WTC11 (cell line): ENCODE measurements around the gene SMARCD3. TPM values are rescaled to one million over a fixed set of nuclear protein-coding genes. Genes with fewer than 3 reads are reported as not detected.

Experiments
- ATAC-seq: fragments of 200-7000 bp; cut with Tn5 transposase; 2 replicates; pipeline ENCODE4 v1.10.0; 2021; ENCODE audit warnings: mild to moderate bottlenecking, moderate library complexity
- CTCF ChIA-PET: fragments of 300-600 bp; sonication (Branson Sonifier 250); formaldehyde crosslinking; loops from one replicate; lab custom pipeline; 2021; ENCODE audit warnings: antibody characterized with exemption; lab: Charles Lee
- POLR2A ChIA-PET: fragments of 350-600 bp; sonication (Branson Sonifier 250); formaldehyde crosslinking; loops from one replicate; lab custom pipeline; 2021; ENCODE audit warnings: antibody characterized with exemption; lab: Charles Lee
- DNase-seq: peaks from one replicate; pipeline ENCODE4 v3.0.0; 2021; ENCODE audit warnings: low spot score
- H3K27ac Mint-ChIP-seq: 2 replicates; pipeline ENCODE4 v1.8.0; 2021; ENCODE audit warnings: mixed read lengths
- H3K27me3 Mint-ChIP-seq: 2 replicates; pipeline ENCODE4 v1.8.0; 2021; ENCODE audit warnings: low read depth, mild to moderate bottlenecking, moderate library complexity, mixed read lengths
- H3K36me3 Mint-ChIP-seq: 2 replicates; pipeline ENCODE4 v1.8.0; 2021; ENCODE audit warnings: mixed read lengths
- H3K4me1 Mint-ChIP-seq: 2 replicates; pipeline ENCODE4 v1.8.0; 2022; ENCODE audit warnings: mixed read lengths
- H3K4me3 Mint-ChIP-seq: 2 replicates; pipeline ENCODE4 v1.8.0; 2021; ENCODE audit warnings: mild to moderate bottlenecking, moderate library complexity, mixed read lengths
- H3K9me3 Mint-ChIP-seq: 2 replicates; pipeline ENCODE4 v1.8.0; 2021; ENCODE audit warnings: mixed read lengths
- ATF1 ChIP-seq: sonication (generic); formaldehyde crosslinking; IDR thresholded peaks from 2 replicates; pipeline ENCODE4 v1.8.1; 2023; ENCODE audit warnings: mild to moderate bottlenecking, moderate library complexity, missing genetic modification reagents
- CREB1 ChIP-seq: sonication (generic); formaldehyde crosslinking; IDR thresholded peaks from 2 replicates; pipeline ENCODE4 v1.8.0; 2023; ENCODE audit warnings: mild to moderate bottlenecking, missing genetic modification reagents
- ESRRA ChIP-seq: sonication (generic); formaldehyde crosslinking; IDR thresholded peaks from 2 replicates; pipeline ENCODE4 v1.8.1; 2022; ENCODE audit warnings: mild to moderate bottlenecking, missing genetic modification reagents, borderline replicate concordance
- FOXK1 ChIP-seq: sonication (generic); formaldehyde crosslinking; IDR thresholded peaks from 2 replicates; pipeline ENCODE4 v1.8.0; 2022; ENCODE audit warnings: mild to moderate bottlenecking, moderate library complexity, missing genetic modification reagents
- GRHL2 ChIP-seq: fragments of 250-450 bp; sonication (Bioruptor Pico); IDR thresholded peaks from 2 replicates; pipeline ENCODE4 v1.8.0; 2022; ENCODE audit warnings: mild to moderate bottlenecking, moderate library complexity; ENCODE audit not compliant: insufficient replicate concordance, severe bottlenecking
- GTF2I ChIP-seq: fragments of 250-450 bp; sonication (Bioruptor Pico); conservative IDR thresholded peaks from 2 replicates; pipeline ENCODE4 v1.4.0; 2021; ENCODE audit warnings: mild to moderate bottlenecking
- HMGA2 ChIP-seq: fragments of 250-450 bp; sonication (Bioruptor Pico); IDR thresholded peaks from 2 replicates; pipeline ENCODE4 v1.4.0; 2021; ENCODE audit warnings: mild to moderate bottlenecking, moderate library complexity
- MXD4 ChIP-seq: fragments of 250-450 bp; sonication (Bioruptor Pico); IDR thresholded peaks from 2 replicates; pipeline ENCODE4 v1.8.0; 2021; ENCODE audit warnings: mild to moderate bottlenecking, moderate library complexity, borderline replicate concordance
- NFATC4 ChIP-seq: fragments of 250-450 bp; sonication (Bioruptor Pico); IDR thresholded peaks from 2 replicates; pipeline ENCODE4 v1.9.0; 2021; ENCODE audit warnings: mild to moderate bottlenecking
- NFYB ChIP-seq: sonication (generic); formaldehyde crosslinking; conservative IDR thresholded peaks from 2 replicates; pipeline ENCODE4 v1.8.0; 2022; ENCODE audit warnings: low read depth, missing genetic modification reagents
- TEAD4 ChIP-seq: sonication (generic); formaldehyde crosslinking; IDR thresholded peaks from 2 replicates; pipeline ENCODE4 v1.8.0; 2022; ENCODE audit warnings: mild to moderate bottlenecking, missing genetic modification reagents
- total RNA-seq: library from RNA; stranded (reverse); gene quantifications from 3 replicates; pipeline ENCODE4 v1.2.3, GENCODE V29; 2021
- TF ChIP-seq, protein P1 (sequence below): sonication (generic); formaldehyde crosslinking; IDR thresholded peaks from 2 replicates; pipeline ENCODE4 v1.8.0; 2022; ENCODE audit warnings: missing genetic modification reagents
- TF ChIP-seq, protein P2 (sequence below): sonication (generic); formaldehyde crosslinking; IDR thresholded peaks from 2 replicates; pipeline ENCODE4 v1.8.1; 2023; ENCODE audit warnings: mild to moderate bottlenecking, missing genetic modification reagents, borderline replicate concordance
- TF ChIP-seq, protein P3 (sequence below): sonication (generic); formaldehyde crosslinking; IDR thresholded peaks from 2 replicates; pipeline ENCODE4 v1.8.1; 2022; ENCODE audit warnings: mild to moderate bottlenecking, missing genetic modification reagents, moderate library complexity, borderline replicate concordance
- TF ChIP-seq, protein P4 (sequence below): fragments of 250-450 bp; sonication (Bioruptor Pico); IDR thresholded peaks from 2 replicates; pipeline ENCODE4 v1.9.0; 2021; ENCODE audit warnings: mild to moderate bottlenecking
- TF ChIP-seq, protein P5 (sequence below): sonication (generic); formaldehyde crosslinking; IDR thresholded peaks from 2 replicates; pipeline ENCODE4 v1.8.1; 2022; ENCODE audit warnings: missing genetic modification reagents, borderline replicate concordance
- TF ChIP-seq, protein P6 (sequence below): sonication (generic); formaldehyde crosslinking; IDR thresholded peaks from 2 replicates; pipeline ENCODE4 v1.8.1; 2022; ENCODE audit warnings: mild to moderate bottlenecking, moderate library complexity, missing genetic modification reagents

The SMARCD3 gene
- total RNA-seq, 1 experiment from 2014 or later: 5.9 TPM

DNA sequence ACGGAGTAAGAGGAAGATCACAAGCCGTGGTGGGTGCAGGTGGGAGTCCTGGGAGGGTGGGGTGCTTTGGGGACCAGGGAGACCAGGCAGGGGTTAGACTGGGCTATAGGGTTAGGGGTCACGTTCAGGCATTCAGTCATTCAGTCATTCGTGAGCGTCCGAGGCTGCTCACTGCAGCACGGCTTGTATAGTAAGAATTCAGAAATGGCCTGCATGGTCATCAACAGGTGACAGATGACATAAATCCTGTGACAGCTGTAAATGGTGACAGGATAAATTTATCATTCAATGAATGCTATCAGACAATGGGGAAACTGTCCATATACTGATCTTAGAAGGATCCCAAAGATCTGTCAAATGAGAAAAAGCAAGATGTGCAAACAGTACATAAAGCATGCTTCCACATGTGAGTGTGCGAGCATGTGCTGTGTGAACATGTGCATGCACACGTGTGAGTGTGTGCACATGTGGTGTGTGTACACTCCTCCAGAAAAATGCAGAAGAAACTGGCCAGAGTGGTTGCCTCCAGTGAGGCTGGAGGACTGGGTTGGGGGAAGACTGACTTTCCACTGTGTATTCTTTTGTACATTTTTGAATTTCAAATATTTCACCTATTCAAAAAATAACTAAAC lies 32.0 kb upstream of the SMARCD3 start:
- Mint-ChIP-seq H3K27ac (no peak overlapping the region), H3K36me3 (no peaks in the 10 kb centered on the region), H3K9me3 (no peaks in the 10 kb centered on the region), H3K4me3 (no peak overlapping the region), H3K27me3 (peaks cover 36% of the 10 kb centered on the region), H3K4me1 (peaks cover 29% of the 10 kb centered on the region)
- DNase-seq (no peak), ATAC-seq (no peak)
- CTCF ChIA-PET: interaction anchor here (1.3 to 2.0 kb wide), 2 partner anchors 12 to 53 kb away, joined by 3 to 4 read pairs; partner anchors contain the start of gene ABCF2
- POLR2A ChIA-PET: no interaction called here
- TF ChIP-seq ESRRA (CRISPR knock-in tag) (no peak), CREB1 (CRISPR knock-in tag) (no peak), ATF1 (no peak), GRHL2 (no peak), NFATC4 (CRISPR knock-in tag) (no peak), HMGA2 (no peak), NFYB (CRISPR knock-in tag) (no peak), GTF2I (CRISPR knock-in tag) (no peak)
- TF ChIP-seq, protein P1, sequence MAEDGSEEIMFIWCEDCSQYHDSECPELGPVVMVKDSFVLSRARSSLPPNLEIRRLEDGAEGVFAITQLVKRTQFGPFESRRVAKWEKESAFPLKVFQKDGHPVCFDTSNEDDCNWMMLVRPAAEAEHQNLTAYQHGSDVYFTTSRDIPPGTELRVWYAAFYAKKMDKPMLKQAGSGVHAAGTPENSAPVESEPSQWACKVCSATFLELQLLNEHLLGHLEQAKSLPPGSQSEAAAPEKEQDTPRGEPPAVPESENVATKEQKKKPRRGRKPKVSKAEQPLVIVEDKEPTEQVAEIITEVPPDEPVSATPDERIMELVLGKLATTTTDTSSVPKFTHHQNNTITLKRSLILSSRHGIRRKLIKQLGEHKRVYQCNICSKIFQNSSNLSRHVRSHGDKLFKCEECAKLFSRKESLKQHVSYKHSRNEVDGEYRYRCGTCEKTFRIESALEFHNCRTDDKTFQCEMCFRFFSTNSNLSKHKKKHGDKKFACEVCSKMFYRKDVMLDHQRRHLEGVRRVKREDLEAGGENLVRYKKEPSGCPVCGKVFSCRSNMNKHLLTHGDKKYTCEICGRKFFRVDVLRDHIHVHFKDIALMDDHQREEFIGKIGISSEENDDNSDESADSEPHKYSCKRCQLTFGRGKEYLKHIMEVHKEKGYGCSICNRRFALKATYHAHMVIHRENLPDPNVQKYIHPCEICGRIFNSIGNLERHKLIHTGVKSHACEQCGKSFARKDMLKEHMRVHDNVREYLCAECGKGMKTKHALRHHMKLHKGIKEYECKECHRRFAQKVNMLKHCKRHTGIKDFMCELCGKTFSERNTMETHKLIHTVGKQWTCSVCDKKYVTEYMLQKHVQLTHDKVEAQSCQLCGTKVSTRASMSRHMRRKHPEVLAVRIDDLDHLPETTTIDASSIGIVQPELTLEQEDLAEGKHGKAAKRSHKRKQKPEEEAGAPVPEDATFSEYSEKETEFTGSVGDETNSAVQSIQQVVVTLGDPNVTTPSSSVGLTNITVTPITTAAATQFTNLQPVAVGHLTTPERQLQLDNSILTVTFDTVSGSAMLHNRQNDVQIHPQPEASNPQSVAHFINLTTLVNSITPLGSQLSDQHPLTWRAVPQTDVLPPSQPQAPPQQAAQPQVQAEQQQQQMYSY: no peak
- TF ChIP-seq, protein P2, sequence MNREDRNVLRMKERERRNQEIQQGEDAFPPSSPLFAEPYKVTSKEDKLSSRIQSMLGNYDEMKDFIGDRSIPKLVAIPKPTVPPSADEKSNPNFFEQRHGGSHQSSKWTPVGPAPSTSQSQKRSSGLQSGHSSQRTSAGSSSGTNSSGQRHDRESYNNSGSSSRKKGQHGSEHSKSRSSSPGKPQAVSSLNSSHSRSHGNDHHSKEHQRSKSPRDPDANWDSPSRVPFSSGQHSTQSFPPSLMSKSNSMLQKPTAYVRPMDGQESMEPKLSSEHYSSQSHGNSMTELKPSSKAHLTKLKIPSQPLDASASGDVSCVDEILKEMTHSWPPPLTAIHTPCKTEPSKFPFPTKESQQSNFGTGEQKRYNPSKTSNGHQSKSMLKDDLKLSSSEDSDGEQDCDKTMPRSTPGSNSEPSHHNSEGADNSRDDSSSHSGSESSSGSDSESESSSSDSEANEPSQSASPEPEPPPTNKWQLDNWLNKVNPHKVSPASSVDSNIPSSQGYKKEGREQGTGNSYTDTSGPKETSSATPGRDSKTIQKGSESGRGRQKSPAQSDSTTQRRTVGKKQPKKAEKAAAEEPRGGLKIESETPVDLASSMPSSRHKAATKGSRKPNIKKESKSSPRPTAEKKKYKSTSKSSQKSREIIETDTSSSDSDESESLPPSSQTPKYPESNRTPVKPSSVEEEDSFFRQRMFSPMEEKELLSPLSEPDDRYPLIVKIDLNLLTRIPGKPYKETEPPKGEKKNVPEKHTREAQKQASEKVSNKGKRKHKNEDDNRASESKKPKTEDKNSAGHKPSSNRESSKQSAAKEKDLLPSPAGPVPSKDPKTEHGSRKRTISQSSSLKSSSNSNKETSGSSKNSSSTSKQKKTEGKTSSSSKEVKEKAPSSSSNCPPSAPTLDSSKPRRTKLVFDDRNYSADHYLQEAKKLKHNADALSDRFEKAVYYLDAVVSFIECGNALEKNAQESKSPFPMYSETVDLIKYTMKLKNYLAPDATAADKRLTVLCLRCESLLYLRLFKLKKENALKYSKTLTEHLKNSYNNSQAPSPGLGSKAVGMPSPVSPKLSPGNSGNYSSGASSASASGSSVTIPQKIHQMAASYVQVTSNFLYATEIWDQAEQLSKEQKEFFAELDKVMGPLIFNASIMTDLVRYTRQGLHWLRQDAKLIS (CRISPR knock-in tag): no peak
- TF ChIP-seq, protein P3, sequence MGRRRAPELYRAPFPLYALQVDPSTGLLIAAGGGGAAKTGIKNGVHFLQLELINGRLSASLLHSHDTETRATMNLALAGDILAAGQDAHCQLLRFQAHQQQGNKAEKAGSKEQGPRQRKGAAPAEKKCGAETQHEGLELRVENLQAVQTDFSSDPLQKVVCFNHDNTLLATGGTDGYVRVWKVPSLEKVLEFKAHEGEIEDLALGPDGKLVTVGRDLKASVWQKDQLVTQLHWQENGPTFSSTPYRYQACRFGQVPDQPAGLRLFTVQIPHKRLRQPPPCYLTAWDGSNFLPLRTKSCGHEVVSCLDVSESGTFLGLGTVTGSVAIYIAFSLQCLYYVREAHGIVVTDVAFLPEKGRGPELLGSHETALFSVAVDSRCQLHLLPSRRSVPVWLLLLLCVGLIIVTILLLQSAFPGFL: no peak
- TF ChIP-seq, protein P4, sequence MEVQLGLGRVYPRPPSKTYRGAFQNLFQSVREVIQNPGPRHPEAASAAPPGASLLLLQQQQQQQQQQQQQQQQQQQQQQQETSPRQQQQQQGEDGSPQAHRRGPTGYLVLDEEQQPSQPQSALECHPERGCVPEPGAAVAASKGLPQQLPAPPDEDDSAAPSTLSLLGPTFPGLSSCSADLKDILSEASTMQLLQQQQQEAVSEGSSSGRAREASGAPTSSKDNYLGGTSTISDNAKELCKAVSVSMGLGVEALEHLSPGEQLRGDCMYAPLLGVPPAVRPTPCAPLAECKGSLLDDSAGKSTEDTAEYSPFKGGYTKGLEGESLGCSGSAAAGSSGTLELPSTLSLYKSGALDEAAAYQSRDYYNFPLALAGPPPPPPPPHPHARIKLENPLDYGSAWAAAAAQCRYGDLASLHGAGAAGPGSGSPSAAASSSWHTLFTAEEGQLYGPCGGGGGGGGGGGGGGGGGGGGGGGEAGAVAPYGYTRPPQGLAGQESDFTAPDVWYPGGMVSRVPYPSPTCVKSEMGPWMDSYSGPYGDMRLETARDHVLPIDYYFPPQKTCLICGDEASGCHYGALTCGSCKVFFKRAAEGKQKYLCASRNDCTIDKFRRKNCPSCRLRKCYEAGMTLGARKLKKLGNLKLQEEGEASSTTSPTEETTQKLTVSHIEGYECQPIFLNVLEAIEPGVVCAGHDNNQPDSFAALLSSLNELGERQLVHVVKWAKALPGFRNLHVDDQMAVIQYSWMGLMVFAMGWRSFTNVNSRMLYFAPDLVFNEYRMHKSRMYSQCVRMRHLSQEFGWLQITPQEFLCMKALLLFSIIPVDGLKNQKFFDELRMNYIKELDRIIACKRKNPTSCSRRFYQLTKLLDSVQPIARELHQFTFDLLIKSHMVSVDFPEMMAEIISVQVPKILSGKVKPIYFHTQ: no peak

DNA sequence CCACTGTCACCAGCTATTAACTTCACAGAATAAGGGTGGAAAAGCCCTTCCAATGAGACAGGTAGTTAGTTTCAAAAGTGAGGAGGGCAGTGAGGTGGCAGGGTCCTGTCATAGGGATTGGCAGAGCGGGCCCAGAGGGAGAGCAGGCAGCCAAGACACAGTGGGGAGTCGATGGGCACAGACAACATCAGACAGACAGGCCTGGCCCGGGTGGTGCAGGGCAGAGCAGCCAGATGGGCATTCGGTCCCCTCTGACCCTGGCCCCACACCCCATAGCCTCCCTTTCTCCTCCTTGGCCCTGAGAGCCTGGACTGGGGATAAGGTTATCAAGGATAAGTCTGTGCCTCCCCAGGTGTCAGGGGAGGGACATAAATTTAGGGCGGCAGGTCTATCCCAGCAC lies 31.4 kb upstream of the SMARCD3 start:
- peaks cover 31% of the 10 kb centered on the region for H3K4me1 Mint-ChIP-seq
- no peak for ATAC-seq
- no peak overlapping the region for H3K27ac Mint-ChIP-seq
- ChIA-PET CTCF (no interaction called here), POLR2A (no interaction called here)
- DNase-seq: no peak
- no peaks in the 10 kb centered on the region for H3K36me3 Mint-ChIP-seq
- no peaks in the 10 kb centered on the region for H3K9me3 Mint-ChIP-seq
- no peak overlapping the region for H3K4me3 Mint-ChIP-seq
- H3K27me3 Mint-ChIP-seq: peaks cover 40% of the 10 kb centered on the region
- TF ChIP-seq, protein P5, sequence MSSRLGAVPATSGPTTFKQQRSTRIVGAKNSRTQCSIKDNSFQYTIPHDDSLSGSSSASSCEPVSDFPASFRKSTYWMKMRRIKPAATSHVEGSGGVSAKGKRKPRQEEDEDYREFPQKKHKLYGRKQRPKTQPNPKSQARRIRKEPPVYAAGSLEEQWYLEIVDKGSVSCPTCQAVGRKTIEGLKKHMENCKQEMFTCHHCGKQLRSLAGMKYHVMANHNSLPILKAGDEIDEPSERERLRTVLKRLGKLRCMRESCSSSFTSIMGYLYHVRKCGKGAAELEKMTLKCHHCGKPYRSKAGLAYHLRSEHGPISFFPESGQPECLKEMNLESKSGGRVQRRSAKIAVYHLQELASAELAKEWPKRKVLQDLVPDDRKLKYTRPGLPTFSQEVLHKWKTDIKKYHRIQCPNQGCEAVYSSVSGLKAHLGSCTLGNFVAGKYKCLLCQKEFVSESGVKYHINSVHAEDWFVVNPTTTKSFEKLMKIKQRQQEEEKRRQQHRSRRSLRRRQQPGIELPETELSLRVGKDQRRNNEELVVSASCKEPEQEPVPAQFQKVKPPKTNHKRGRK: no peak
- no peak for TF ChIP-seq TEAD4 (CRISPR knock-in tag)
- TF ChIP-seq MXD4 (CRISPR knock-in tag): no peak
- TF ChIP-seq, protein P1: no peak
- TF ChIP-seq, protein P6, sequence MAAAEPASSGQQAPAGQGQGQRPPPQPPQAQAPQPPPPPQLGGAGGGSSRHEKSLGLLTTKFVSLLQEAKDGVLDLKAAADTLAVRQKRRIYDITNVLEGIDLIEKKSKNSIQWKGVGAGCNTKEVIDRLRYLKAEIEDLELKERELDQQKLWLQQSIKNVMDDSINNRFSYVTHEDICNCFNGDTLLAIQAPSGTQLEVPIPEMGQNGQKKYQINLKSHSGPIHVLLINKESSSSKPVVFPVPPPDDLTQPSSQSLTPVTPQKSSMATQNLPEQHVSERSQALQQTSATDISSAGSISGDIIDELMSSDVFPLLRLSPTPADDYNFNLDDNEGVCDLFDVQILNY (CRISPR knock-in tag): no peak
- TF ChIP-seq FOXK1 (CRISPR knock-in tag): no peak
